ENCODE results near the gene KCNH1. TPM values are rescaled to one million over a fixed set of nuclear protein-coding genes. Genes with fewer than 3 reads are reported as not detected.

Gene KCNH1
- total RNA-seq, 1 donor from 2014 or later = not detected

DNA sequence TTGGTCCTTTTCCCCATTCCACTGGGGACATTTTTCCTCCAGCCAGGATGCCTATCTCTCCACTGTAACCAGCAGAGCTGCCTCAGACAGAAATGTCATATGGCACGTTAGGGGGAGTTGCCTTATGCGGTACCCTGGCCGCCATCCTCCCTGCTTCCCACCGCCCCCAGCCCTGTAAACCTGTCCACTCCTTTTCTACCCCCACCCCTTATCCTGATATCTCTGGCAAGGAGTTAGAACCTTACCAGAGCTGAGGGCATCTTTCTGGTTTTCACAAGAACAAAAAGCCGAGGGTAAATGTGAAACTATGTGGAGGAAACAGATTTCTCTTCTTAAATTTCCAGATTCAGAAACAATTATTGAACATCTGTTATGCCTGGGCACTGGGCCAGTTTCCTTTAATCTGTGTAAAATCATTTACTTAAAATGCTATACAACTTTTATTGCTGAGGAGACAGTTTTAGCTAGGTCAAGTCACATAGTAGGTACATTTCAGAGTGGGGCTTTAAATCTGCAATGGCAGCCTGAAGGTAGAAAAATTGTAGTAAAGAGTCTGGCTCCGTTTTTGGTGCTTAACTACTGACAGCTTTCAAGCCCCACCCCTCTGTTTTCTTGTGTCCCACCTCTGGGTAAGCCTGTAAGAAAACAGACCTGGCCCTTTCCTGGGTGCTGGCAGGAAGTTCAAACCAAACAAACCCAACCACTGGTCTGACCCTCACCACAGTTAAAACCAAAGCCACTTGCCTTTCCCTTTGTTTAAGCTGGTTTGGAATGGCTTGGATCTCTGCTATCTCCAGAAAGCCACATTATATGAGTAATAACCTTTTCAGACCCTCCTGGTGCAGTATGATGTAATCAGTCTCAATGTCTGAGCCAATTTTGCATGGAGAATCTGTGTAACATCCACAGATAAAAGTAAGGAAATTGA lies 486.3 kb downstream of the KCNH1 start:
- Histone ChIP-seq H3K4me1 (no peaks in the 10 kb centered on the region), H3K36me3 (no peaks in the 10 kb centered on the region), H3K4me3 (no peak overlapping the region), H3K27me3 (ENCODE audit: low read depth) (no peaks in the 10 kb centered on the region), H3K27ac (no peak overlapping the region), H3K9me3 (no peaks in the 10 kb centered on the region)
- TF ChIP-seq, protein P1, sequence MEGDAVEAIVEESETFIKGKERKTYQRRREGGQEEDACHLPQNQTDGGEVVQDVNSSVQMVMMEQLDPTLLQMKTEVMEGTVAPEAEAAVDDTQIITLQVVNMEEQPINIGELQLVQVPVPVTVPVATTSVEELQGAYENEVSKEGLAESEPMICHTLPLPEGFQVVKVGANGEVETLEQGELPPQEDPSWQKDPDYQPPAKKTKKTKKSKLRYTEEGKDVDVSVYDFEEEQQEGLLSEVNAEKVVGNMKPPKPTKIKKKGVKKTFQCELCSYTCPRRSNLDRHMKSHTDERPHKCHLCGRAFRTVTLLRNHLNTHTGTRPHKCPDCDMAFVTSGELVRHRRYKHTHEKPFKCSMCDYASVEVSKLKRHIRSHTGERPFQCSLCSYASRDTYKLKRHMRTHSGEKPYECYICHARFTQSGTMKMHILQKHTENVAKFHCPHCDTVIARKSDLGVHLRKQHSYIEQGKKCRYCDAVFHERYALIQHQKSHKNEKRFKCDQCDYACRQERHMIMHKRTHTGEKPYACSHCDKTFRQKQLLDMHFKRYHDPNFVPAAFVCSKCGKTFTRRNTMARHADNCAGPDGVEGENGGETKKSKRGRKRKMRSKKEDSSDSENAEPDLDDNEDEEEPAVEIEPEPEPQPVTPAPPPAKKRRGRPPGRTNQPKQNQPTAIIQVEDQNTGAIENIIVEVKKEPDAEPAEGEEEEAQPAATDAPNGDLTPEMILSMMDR (IDR thresholded peaks at IDR 0.05) = no peak
- ATAC-seq (no peak), DNase-seq (no peak)
- intact Hi-C loops (cut with DNase I) = no loop called here

- no peak overlapping the region for H3K27ac ChIP-seq
- intact Hi-C loops (cut with DNase I) = no loop called here
- no peaks in the 10 kb centered on the region for H3K4me1 ChIP-seq
- DNase-seq = no peak
- no peaks in the 10 kb centered on the region for H3K9me3 ChIP-seq
- no peaks in the 10 kb centered on the region for H3K27me3 ChIP-seq (ENCODE audit: low read depth)
- H3K4me3 ChIP-seq = no peak overlapping the region
- no peaks in the 10 kb centered on the region for H3K36me3 ChIP-seq
- ATAC-seq = no peak
- TF ChIP-seq, protein P1 (IDR thresholded peaks at IDR 0.05) = no peak
These were observed 487.7 kb downstream of the KCNH1 start for GRCh38 chr1:210646258-210646616.

GRCh38 chr1:210645582-210646257 lies 488.2 kb downstream of the KCNH1 start:
- Histone ChIP-seq H3K36me3 (no peaks in the 10 kb centered on the region), H3K27ac (no peak overlapping the region), H3K9me3 (no peaks in the 10 kb centered on the region), H3K27me3 (ENCODE audit: low read depth) (no peaks in the 10 kb centered on the region), H3K4me1 (no peaks in the 10 kb centered on the region), H3K4me3 (no peak overlapping the region)
- intact Hi-C loops (cut with DNase I) = no loop called here
- TF ChIP-seq, protein P1 (IDR thresholded peaks at IDR 0.05) = no peak
- DNase-seq (no peak), ATAC-seq (no peak)

- Histone ChIP-seq H3K27me3 (ENCODE audit: low read depth) (no peaks in the 10 kb centered on the region), H3K9me3 (no peaks in the 10 kb centered on the region), H3K4me1 (no peaks in the 10 kb centered on the region), H3K4me3 (no peak overlapping the region), H3K27ac (no peak overlapping the region), H3K36me3 (no peaks in the 10 kb centered on the region)
- intact Hi-C loops (cut with DNase I) = no loop called here
- no peak for ATAC-seq
- TF ChIP-seq, protein P1 (IDR thresholded peaks at IDR 0.05) = no peak
- DNase-seq = no peak
These were observed 492.4 kb downstream of the KCNH1 start for GRCh38 chr1:210641582-210641981.

DNA sequence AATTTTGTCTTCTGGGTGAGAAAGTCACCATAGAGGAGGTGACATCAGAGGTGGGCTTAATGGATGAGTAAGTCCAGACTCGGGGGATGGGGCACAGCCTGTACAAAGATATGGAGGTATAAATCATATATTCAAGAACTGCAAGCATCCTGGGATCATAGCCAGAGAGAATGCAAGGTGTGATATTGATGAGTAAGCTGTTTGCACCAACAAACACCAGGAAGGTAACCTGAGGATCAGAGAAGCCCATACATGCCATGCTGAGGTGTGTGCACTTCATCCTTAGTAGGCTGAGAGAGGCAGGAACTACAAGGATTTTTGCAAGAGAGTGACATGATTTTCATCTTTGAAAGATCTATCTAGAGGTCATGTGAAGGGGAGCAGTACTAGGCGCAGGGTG lies 498.8 kb downstream of the KCNH1 start:
- DNase-seq = no peak
- no peak for ATAC-seq
- Histone ChIP-seq H3K36me3 (no peaks in the 10 kb centered on the region), H3K4me1 (no peaks in the 10 kb centered on the region), H3K9me3 (no peaks in the 10 kb centered on the region), H3K27me3 (ENCODE audit: low read depth) (no peaks in the 10 kb centered on the region), H3K27ac (no peak overlapping the region), H3K4me3 (no peak overlapping the region)
- TF ChIP-seq, protein P1 (IDR thresholded peaks at IDR 0.05) = no peak
- intact Hi-C loops (cut with DNase I) = no loop called here

Measured in lower lobe of right lung (tissue), 2 donors.